Activated B cell treated with CpG ODN at 0.5 μM for 24 hours (primary cell): ENCODE results near the gene MIA. TPM values are rescaled to one million over a fixed set of nuclear protein-coding genes. Genes with fewer than 3 reads are reported as not detected.

ENCODE experiments used
- ATAC-seq: fragments of 200-7000 bp; cut with Tn5 transposase; one replicate; pipeline ENCODE4 v1.10.0; 2021; ENCODE audit warnings: low read depth, mild to moderate bottlenecking, moderate library complexity
- CTCF ChIA-PET: fragments of 350-600 bp; sonication (Branson Sonifier 250); formaldehyde crosslinking; loops from one replicate; lab custom pipeline; 2021; ENCODE audit warnings: antibody characterized with exemption; lab: Charles Lee
- POLR2A ChIA-PET: fragments of 350-600 bp; sonication (Branson Sonifier 250); formaldehyde crosslinking; loops from one replicate; lab custom pipeline; 2021; ENCODE audit warnings: antibody characterized with exemption; lab: Charles Lee
- DNase-seq: peaks from one replicate; pipeline ENCODE4 v3.0.0; 2022
- H3K27ac Mint-ChIP-seq: one replicate; pipeline ENCODE4 v1.8.0; 2020; ENCODE audit warnings: mixed read lengths
- H3K27me3 Mint-ChIP-seq: one replicate; pipeline ENCODE4 v1.8.0; 2021; ENCODE audit warnings: mixed read lengths
- H3K36me3 Mint-ChIP-seq: one replicate; pipeline ENCODE4 v1.8.0; 2021; ENCODE audit warnings: low read depth, mixed read lengths
- H3K4me1 Mint-ChIP-seq: one replicate; pipeline ENCODE4 v1.8.0; 2021; ENCODE audit warnings: mixed read lengths
- H3K4me3 Mint-ChIP-seq: one replicate; pipeline ENCODE4 v1.8.0; 2020; ENCODE audit warnings: mild to moderate bottlenecking, mixed read lengths
- H3K9me3 Mint-ChIP-seq: one replicate; pipeline ENCODE4 v1.8.0; 2020; ENCODE audit warnings: mixed read lengths
- CTCF ChIP-seq: fragments of 200-600 bp; IDR thresholded peaks from one replicate; pipeline ENCODE4 v1.8.0; 2022; ENCODE audit warnings: antibody characterized with exemption, mild to moderate bottlenecking
- intact Hi-C: fragments of 100-400 bp; cut with micrococcal nuclease; formaldehyde crosslinking; loops from one replicate; pipeline ENCODE4 v1.15.1; 2024
- total RNA-seq: library from RNA; stranded (reverse); gene quantifications from 2 replicates; pipeline ENCODE4 v1.2.3, GENCODE V29; 2022

MIA gene
- total RNA-seq, 1 donor from 2014 or later, result 1.4 TPM

GRCh38 chr19:40750058-40750873, 25.1 kb upstream of the MIA start, which contains the start of gene ACTMAP:
Gene ACTMAP, minus strand, starts transcription at chr19:40750477. Its CDS starts 674 bp downstream, at chr19:40749803.
- Mint-ChIP-seq H3K4me1 (peaks cover 49% of the 10 kb centered on the region), H3K9me3 (no peaks in the 10 kb centered on the region), H3K27ac (peak within 1 kb of the TSS; percentile 96), H3K36me3 (peaks cover 29% of the 10 kb centered on the region), H3K4me3 (peak within 1 kb of the TSS; percentile 97), H3K27me3 (no peaks in the 10 kb centered on the region)
- ATAC-seq (peak; percentile 88), DNase-seq (peak; percentile 97)
- ChIA-PET CTCF (interaction anchor here (0.8 to 4.4 kb wide), 4 partner anchors 27 to 87 kb away, joined by 3 to 25 read pairs (median 4); partner anchors contain the start of genes EGLN2 and RAB4B), POLR2A (interaction anchor here (0.6 to 12.3 kb wide), 32 partner anchors 11 to 1314 kb away, joined by 3 to 351 read pairs (median 4); partner anchors contain the start of genes AKT2, B9D2, CCDC97 and COQ8B)
- intact Hi-C loops, result loop anchor here (1.0 to 2.0 kb wide), 6 partner anchors 27 to 1305 kb away; partner anchors contain the start of genes COQ8B and SUPT5H
- TF ChIP-seq CTCF, result no peak

- H3K4me1 Mint-ChIP-seq, result peaks cover 56% of the 10 kb centered on the region
- CTCF ChIA-PET, result interaction anchor here (0.8 to 4.4 kb wide), 4 partner anchors 27 to 88 kb away, joined by 3 to 25 read pairs (median 4); partner anchors contain the start of genes EGLN2 and RAB4B
- TF ChIP-seq CTCF, result no peak
- DNase-seq (no peak), ATAC-seq (peak; percentile 67)
- H3K36me3 Mint-ChIP-seq, result peaks cover 35% of the 10 kb centered on the region
- intact Hi-C loops, result loop anchor here (1.0 to 2.0 kb wide), 8 partner anchors 26 to 1306 kb away; partner anchors contain the start of genes COQ8B, NUMBL and SUPT5H
- no peaks in the 10 kb centered on the region for H3K9me3 Mint-ChIP-seq
- POLR2A ChIA-PET, result interaction anchor here (0.6 to 12.3 kb wide), 32 partner anchors 10 to 1315 kb away, joined by 3 to 351 read pairs (median 4); partner anchors contain the start of genes AKT2, B9D2, COQ8B and EGLN2
- H3K27ac Mint-ChIP-seq, result peak within 1 kb of the TSS; percentile 96
- no peaks in the 10 kb centered on the region for H3K27me3 Mint-ChIP-seq
- H3K4me3 Mint-ChIP-seq, result peak within 1 kb of the TSS; percentile 97
Measured at GRCh38 chr19:40750874-40751537, 24.3 kb upstream of the MIA start, which contains the start of gene SNRPA. Gene SNRPA, plus strand, starts transcription at chr19:40751203. Its CDS starts 206 bp downstream, at chr19:40751409.

- ChIA-PET CTCF (interaction anchor here (4.4 kb wide), 1 partner anchor 25 kb away, joined by 25 read pairs; the partner anchor contains the start of gene RAB4B), POLR2A (interaction anchor here (0.6 to 12.3 kb wide), 12 partner anchors 11 to 1348 kb away, joined by 3 to 351 read pairs (median 4); partner anchors contain the start of genes COQ8B, EGLN2, ITPKC and MIA)
- Mint-ChIP-seq H3K9me3 (no peaks in the 10 kb centered on the region), H3K36me3 (peaks cover 47% of the 10 kb centered on the region), H3K27me3 (no peaks in the 10 kb centered on the region), H3K4me3 (peak overlapping the region; percentile 97), H3K27ac (peak overlapping the region; percentile 96), H3K4me1 (peaks cover 69% of the 10 kb centered on the region)
- ATAC-seq (no peak), DNase-seq (no peak)
- intact Hi-C loops, result no loop called here
- TF ChIP-seq CTCF, result no peak
Measured at GRCh38 chr19:40752257-40752781, 23.0 kb upstream of the MIA start.

- TF ChIP-seq CTCF, result no peak
- no peaks in the 10 kb centered on the region for H3K9me3 Mint-ChIP-seq
- ChIA-PET CTCF (interaction anchor here (0.7 kb wide), 1 partner anchor 64 kb away, joined by 3 read pairs; no protein-coding TSS in a partner anchor), POLR2A (interaction anchor here (0.6 to 12.3 kb wide), 9 partner anchors 13 to 552 kb away, joined by 3 to 351 read pairs (median 3); partner anchors contain the start of genes COQ8B, EGLN2, ITPKC and MIA)
- H3K27me3 Mint-ChIP-seq, result no peaks in the 10 kb centered on the region
- H3K4me1 Mint-ChIP-seq, result peaks cover 60% of the 10 kb centered on the region
- no peak for DNase-seq
- peak overlapping the region; percentile 82 for H3K27ac Mint-ChIP-seq
- H3K36me3 Mint-ChIP-seq, result peaks cover 64% of the 10 kb centered on the region
- intact Hi-C loops, result no loop called here
- ATAC-seq, result no peak
- peak overlapping the region; percentile 76 for H3K4me3 Mint-ChIP-seq
Measured at GRCh38 chr19:40754611-40755247, 20.6 kb upstream of the MIA start.
